IMR-90 (cell line): ENCODE data around the gene CETP.

ENCODE experiments used
- BHLHE40 ChIP-seq: fragments of 150-350 bp; IDR thresholded peaks from 2 replicates; pipeline ENCODE4 v1.6.1; 2016; ENCODE audit warnings: mild to moderate bottlenecking, low read depth, low read length
- CEBPB ChIP-seq: IDR thresholded peaks from 2 replicates; pipeline ENCODE4 v1.6.1; 2012; ENCODE audit warnings: low read depth, low read length, improper control_type of control experiment
- CTCF ChIP-seq: conservative IDR thresholded peaks from 2 replicates; pipeline ENCODE4 v1.5.1; 2012; ENCODE audit warnings: mild to moderate bottlenecking, low read depth, low read length, improper control_type of control experiment
- ELK1 ChIP-seq: fragments of 150-350 bp; IDR thresholded peaks from 2 replicates; pipeline ENCODE4 v1.6.1; 2016; ENCODE audit warnings: low read depth, mild to moderate bottlenecking, low read length, moderate library complexity, borderline replicate concordance
- MAFK ChIP-seq: IDR thresholded peaks from 2 replicates; pipeline ENCODE4 v1.6.1; 2012; ENCODE audit warnings: low read depth, low read length, improper control_type of control experiment
- MAZ ChIP-seq: IDR thresholded peaks from 2 replicates; pipeline ENCODE4 v1.6.1; 2012; ENCODE audit warnings: low read depth, mild to moderate bottlenecking, low read length, improper control_type of control experiment, moderate library complexity, borderline replicate concordance
- MXI1 ChIP-seq: IDR thresholded peaks from 2 replicates; pipeline ENCODE4 v1.6.1; 2012; ENCODE audit warnings: low read depth, mild to moderate bottlenecking, low read length, moderate library complexity, borderline replicate concordance
- NFE2L2 ChIP-seq: fragments of 150-350 bp; IDR thresholded peaks from 2 replicates; pipeline ENCODE4 v1.6.1; 2016; ENCODE audit warnings: low read depth, mild to moderate bottlenecking, low read length
- POLR2A ChIP-seq: IDR thresholded peaks from 2 replicates; pipeline ENCODE4 v1.6.1; 2012; ENCODE audit warnings: mild to moderate bottlenecking, low read depth, low read length
- RAD21 ChIP-seq: IDR thresholded peaks from 2 replicates; pipeline ENCODE4 v1.6.1; 2012; ENCODE audit warnings: low read length, improper control_type of control experiment
- RFX5 ChIP-seq: IDR thresholded peaks from 2 replicates; pipeline ENCODE4 v1.8.0; 2012; ENCODE audit warnings: low read depth, mild to moderate bottlenecking, low read length, moderate library complexity
- SMC3 ChIP-seq: fragments of 150-350 bp; IDR thresholded peaks from 2 replicates; pipeline ENCODE4 v1.6.1; 2016; ENCODE audit warnings: low read depth, mild to moderate bottlenecking, antibody characterized with exemption, low read length, moderate library complexity

DNA sequence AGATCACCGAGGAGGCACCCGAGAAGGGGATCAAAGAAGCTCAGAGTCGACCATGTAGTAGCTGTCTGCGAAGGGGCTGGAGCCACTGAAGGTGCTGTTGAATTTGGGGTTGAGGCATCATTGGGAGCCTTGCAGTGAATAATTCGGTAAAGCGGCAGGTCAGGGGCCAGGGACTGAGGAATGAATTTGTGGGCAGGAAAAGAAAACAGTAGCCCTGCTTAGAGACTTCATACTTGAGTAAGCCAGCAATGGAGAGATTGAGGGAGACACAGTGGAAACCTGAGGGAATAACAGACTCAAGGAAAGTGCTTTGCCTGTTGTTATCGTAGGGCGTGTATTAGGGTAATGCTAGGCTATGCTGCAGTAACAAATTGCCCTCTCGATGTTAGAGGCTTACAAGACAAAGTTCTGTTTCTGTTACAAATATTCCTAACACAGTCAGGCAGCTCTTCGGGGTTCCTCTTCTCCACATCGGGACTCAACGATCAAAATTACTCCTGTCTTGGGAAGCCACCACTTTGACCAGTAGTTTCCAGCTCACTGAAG, 43.2 kb upstream of the CETP start:
- no peak for TF ChIP-seq CTCF
- no peak for TF ChIP-seq POLR2A
- TF ChIP-seq MXI1: no peak
- TF ChIP-seq MAZ: no peak
- no peak for TF ChIP-seq SMC3
- TF ChIP-seq ELK1: no peak
- no peak for TF ChIP-seq NFE2L2
- no peak for TF ChIP-seq BHLHE40
- TF ChIP-seq CEBPB: no peak
- TF ChIP-seq MAFK: no peak
- no peak for TF ChIP-seq RFX5
- no peak for TF ChIP-seq RAD21
